GM18951 (cell line): ENCODE data around the gene SPINK5.

Source experiments
- POLR2A ChIP-seq: IDR thresholded peaks from 4 replicates; pipeline ENCODE4 v1.6.1; 2011; ENCODE audit warnings: mild to moderate bottlenecking; ENCODE audit not compliant: insufficient read length, insufficient read depth; ENCODE audit errors: extremely low read depth
- in situ Hi-C: fragments of 300-500 bp; cut with MboI; formaldehyde crosslinking; loops from one replicate; pipeline ENCODE4 v1.12.0; 2022; ENCODE audit warnings: low sequenced_read_pairs, mixed read lengths, inconsistent platforms; ENCODE audit not compliant: unreplicated experiment

The SPINK5 gene

GRCh38 chr5:148125641-148126040, 61.9 kb downstream of the SPINK5 start:
- no peak for TF ChIP-seq POLR2A
- in situ Hi-C loops: no loop called here

DNA sequence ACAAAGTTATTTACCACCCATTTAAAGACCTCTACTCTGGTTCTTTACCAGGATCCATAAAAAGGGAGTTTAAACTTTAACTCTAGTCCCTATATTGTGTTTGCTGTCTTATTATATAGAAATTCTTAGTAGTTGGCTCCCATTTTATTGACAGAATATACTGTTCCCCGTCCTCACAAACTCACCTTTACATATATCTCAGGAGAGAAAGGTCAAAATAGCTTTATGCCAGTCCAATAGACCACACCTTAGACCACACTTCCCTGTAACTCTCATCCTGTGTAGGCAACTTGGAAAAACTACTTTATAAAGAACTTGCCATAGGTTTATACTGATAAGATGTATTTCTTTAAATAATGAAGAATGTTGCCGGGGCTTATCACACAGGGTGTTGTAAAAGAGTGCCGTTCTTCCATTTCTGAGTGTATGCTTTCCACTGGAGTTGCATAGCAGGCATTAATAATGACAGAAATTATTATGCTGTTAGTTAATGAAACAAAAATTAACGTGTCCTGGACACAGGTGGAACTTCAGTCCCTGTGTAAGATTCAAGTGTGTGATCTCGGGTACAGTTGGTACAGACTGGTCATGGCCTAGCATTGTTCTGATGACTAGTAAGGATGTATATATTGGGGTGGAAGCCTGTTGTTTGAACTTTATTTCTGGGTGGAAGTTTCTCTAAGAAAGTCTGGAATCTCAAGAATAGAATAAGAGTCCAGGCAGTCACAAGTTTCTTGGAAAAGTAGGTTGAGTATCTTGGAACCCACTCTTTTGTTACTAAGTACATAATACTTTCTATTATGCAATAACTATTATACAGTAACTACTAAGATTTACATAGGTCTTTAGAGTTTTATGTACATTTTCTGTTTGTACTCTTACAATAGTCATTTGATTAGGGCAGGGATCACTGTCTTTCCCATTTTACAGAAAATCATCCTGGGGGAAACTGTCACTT, 71.6 kb downstream of the SPINK5 start:
- in situ Hi-C loops: no loop called here
- no peak for TF ChIP-seq POLR2A

DNA sequence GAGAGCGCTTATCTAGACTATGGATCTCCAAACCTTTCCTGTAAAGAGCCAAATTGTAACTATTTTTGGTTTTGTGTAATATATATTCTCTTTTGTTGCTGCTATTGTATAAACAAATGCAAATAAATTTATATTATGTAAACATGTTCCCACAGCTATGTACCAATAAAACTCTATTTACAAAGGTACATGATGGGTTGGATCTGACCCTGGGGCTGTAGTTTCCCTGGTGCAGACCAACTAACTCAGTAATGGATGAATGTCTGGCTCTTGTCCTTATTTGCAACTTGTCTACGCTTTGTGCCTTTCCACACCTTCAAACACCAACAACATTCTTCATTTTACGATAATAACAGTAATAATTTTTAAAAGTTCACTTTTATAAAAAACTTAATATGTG, 77.1 kb downstream of the SPINK5 start:
- no peak for TF ChIP-seq POLR2A
- in situ Hi-C loops: no loop called here

DNA sequence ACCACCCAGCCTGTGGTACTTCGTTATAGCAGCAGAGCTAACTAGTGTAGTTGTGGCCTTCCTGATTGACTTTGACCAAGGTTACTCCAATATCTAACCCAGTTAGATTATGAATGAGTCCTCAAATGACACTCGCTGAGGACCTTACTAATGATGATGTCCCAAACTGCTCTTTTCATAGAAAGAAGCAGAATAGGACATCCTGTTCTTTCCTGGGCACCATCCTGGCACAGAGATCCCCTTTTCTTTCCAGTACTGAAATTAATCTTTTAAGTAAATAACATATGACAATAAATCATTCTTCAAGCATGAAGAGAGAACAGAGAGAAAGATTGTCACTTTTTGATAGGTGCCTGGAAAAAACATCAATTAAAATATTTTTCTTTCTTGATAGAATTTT, 77.9 kb downstream of the SPINK5 start:
- in situ Hi-C loops: no loop called here
- no peak for TF ChIP-seq POLR2A

DNA sequence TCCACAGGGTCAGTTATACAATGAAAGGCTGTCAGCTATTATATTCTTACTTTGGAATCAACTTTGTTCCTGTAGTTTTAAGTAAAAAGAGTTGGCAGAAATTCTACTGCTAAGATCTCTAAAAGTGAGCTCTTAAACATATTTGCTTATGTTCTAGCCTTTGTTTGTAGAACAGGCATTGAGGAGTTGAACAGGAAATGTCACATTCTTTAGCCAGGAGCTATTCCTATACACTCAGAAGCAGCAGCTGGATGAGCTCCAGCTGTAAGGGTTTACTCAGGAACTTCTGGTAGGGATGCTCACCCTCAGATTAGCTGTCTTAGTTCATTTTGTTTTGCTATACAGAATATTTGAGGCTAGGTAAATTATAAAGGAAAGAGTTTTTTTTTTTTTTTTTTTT, 82.1 kb downstream of the SPINK5 start:
- no peak for TF ChIP-seq POLR2A
- in situ Hi-C loops: no loop called here

DNA sequence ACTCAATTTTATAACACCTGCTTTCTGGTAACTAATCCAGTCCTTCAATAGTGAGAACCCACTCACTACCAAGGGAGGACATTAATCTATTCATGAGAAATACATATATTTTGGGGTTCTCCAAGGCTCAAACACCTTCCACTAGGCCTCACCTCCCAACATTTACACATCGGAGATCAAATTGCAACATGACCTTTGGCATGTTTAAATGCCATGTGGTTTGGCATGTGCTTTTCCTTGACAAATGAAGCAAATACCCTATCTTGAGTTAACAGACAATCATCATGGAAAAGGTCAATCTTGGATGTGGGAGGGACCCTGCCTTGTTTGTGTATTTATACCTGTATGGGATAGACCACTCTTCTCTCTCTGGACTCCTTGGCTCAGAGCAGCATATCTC, 82.7 kb downstream of the SPINK5 start:
- in situ Hi-C loops: no loop called here

GRCh38 chr5:148147415-148147814, 83.6 kb downstream of the SPINK5 start:
- in situ Hi-C loops: no loop called here
- no peak for TF ChIP-seq POLR2A

More for the DNA sequence above, 82.7 kb downstream of the SPINK5 start:
- no peak for TF ChIP-seq POLR2A

DNA sequence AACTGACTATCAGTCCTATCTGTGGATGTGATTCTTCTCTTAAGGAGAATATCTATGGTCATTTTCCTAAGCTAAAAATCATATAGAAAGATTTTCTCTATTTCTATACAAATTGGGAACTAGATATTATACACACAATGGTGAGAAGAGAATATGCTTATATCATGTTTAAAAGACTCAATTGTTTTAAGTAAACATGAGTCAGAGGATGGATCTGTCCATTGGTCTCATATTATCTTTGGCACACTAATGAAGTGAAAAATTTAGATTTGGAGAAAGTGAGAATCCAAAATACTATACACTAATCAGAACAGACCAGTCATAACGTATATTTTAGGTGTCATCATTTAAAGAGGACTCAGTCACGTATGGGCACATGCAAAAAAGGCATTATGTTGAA, 88.1 kb downstream of the SPINK5 start:
- no peak for TF ChIP-seq POLR2A
- in situ Hi-C loops: no loop called here

GRCh38 chr5:148152781-148153180, 89.0 kb downstream of the SPINK5 start:
- in situ Hi-C loops: no loop called here
- TF ChIP-seq POLR2A: no peak

DNA sequence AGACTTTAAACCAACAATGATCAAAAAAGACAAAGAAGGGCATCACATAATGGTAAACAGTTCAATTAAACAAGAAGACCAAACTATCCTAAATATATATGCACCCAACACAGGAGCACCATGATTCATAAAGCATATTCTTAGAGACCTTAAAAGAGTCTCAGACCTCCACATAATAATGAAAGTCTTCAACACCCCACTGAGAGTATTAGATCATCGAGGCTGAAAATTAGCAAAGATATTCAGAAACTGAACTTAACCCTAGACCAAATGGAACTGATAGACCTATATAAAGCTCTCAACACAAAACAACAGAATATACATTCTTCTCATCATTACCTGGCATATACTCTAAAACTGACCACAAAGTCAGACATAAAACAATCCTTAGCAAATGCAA, 92.8 kb downstream of the SPINK5 start:
- TF ChIP-seq POLR2A: no peak
- in situ Hi-C loops: no loop called here

GRCh38 chr5:148162038-148162437, 98.3 kb downstream of the SPINK5 start:
- in situ Hi-C loops: no loop called here
- TF ChIP-seq POLR2A: no peak

DNA sequence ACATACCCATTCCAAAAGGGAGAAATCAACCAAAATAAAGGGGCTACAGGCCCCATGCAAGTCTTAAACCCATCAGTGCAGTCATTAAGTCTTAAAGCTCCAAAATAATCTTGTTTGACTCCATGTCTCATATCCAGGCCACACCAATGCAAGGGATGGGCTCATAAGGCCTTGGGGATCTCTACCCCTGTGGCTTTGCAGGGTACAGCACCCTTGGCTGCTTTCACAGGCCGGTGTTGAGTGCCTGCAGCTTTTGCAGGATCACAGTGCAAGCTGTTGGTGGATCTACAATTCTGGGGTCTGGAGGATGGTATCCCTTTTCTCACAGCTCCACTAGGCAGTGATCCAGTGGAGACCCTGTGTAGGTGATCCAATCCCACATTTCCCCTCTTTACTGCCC, 99.6 kb downstream of the SPINK5 start:
- in situ Hi-C loops: no loop called here

DNA sequence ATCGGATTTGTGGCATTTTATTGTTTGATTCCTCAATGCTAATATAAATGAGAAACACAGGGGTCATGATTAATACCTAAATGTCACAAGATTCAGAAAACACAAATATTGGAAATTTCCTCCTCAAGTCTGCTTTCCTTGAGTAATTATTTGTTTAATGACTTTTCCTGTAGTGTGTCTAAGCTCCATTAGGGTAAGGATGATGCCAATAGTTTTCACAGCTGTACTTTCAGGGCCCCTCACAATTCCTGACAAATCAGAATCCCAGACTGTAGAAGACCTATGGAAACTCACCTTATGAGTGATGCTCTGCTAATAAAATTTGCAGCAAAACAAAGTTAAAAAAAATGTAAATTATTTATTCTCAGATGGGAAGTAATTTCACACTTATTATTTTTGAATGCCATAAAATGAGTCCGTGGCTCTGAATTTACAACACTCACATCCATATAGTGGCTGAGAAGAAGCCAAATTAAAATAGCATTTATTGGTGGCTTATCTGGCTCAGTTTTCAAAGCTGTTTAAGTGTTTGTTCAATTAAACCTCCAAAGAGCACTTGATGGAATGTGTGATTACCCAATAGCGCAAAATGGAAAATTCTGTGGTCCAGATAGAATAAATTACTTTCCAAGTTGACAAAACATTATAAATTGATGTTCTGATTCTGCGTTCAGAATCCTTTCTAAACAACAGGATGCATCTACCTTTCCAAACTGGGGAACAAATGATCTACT, 102.9 kb downstream of the SPINK5 start:
- no peak for TF ChIP-seq POLR2A
- in situ Hi-C loops: no loop called here

More for the DNA sequence above, 99.6 kb downstream of the SPINK5 start:
- no peak for TF ChIP-seq POLR2A

- in situ Hi-C loops: no loop called here
- TF ChIP-seq POLR2A: no peak
These were observed 104.5 kb downstream of the SPINK5 start, which contains the start of gene SPINK14 for GRCh38 chr5:148168246-148168645. Gene SPINK14 (plus strand): TSS chr5:148168546. CDS start chr5:148169733, 1,187 bp downstream.
